Vagina (tissue), 2 donors: ENCODE data around the gene MAML3.

ENCODE experiments used
- CTCF ChIP-seq, 3 experiments: fragments of 450-650 bp in 2 of 3; fragments of 200-600 bp in 1 of 3; sonication (generic) in 1 of 3; IDR thresholded peaks; one replicate each; pipeline ENCODE4 v1.5.1; 2017 to 2019; ENCODE audit warnings: antibody characterized with exemption in 3 of 3, mild to moderate bottlenecking in 2 of 3, moderate library complexity in 2 of 3
- POLR2A ChIP-seq, 2 donors: fragments of 450-650 bp; IDR thresholded peaks; one replicate each; pipeline ENCODE4 v1.6.1; 2017; ENCODE audit warnings: antibody characterized with exemption in 2 of 2, mild to moderate bottlenecking in 2 of 2, moderate library complexity in 2 of 2

DNA sequence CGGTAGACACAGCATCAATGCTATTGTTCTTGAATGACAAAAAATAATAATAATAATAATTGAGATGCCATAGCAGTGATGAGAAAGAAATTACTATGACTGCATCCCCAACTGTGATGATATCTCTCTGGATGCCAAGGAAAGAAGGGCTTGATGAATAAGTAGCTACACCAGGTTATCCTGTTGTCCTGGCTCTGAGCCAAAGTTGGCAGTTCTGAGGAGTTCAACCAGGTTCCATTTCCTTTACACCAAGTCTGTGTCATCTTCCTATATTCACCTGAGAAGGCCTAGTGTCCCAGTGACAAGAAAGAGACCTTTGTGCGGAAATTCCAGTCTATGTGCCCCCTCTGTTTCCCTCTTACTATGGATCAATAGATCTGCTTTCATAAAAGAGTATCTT is 3.4 kb upstream of the MAML3 start:
- TF ChIP-seq CTCF (IDR thresholded peaks at IDR 0.05), result no peak
- TF ChIP-seq POLR2A (IDR thresholded peaks at IDR 0.05), result no peak
